Vagina (tissue), 2 donors: ENCODE measurements around the gene RTP1.
"Not testable (repeated sequence)": the region's sequence is repeated elsewhere in the genome, so short reads cannot be mapped to it uniquely, and the experiment has no call there.

Experiments used
- CTCF ChIP-seq, 3 experiments: fragments of 450-650 bp in 2 of 3; fragments of 200-600 bp in 1 of 3; sonication (generic) in 1 of 3; IDR thresholded peaks; one replicate each; pipeline ENCODE4 v1.5.1; 2017 to 2019; ENCODE audit warnings: antibody characterized with exemption in 3 of 3, mild to moderate bottlenecking in 2 of 3, moderate library complexity in 2 of 3
- POLR2A ChIP-seq, 2 donors: fragments of 450-650 bp; IDR thresholded peaks; one replicate each; pipeline ENCODE4 v1.6.1; 2017; ENCODE audit warnings: antibody characterized with exemption in 2 of 2, mild to moderate bottlenecking in 2 of 2, moderate library complexity in 2 of 2

GRCh38 chr3:187238835-187239234 lies 41.5 kb downstream of the RTP1 start:
- TF ChIP-seq POLR2A, CTCF (IDR thresholded peaks at IDR 0.05): not testable (repeated sequence)
